Aortic smooth muscle cell (primary cell): ENCODE data around the gene SLC16A6. TPM values are rescaled to one million over a fixed set of nuclear protein-coding genes. Genes with fewer than 3 reads are reported as not detected.

Experiments used
- total RNA-seq: library from RNA; depleted of rRNA; stranded (reverse); fragments of >200 nt; gene quantifications from 2 replicates; pipeline ENCODE4 v1.2.3, GENCODE V29; 2014

SLC16A6 gene
- 0.37 and 0.92 TPM in 2 replicates for total RNA-seq

GRCh38 chr17:68290955-68291835 is at the start of gene SLC16A6, which contains the start of gene ARSG:
Gene SLC16A6, minus strand, starts transcription at chr17:68291127. Its CDS starts 12,807 bp downstream, at chr17:68278320.
Gene ARSG, plus strand, starts transcription at chr17:68291495. Its CDS starts 15,999 bp downstream, at chr17:68307494.

GRCh38 chr17:68247445-68248198 is 43.3 kb downstream of the SLC16A6 start, which contains the start of gene AMZ2:
Gene AMZ2, plus strand, starts transcription at chr17:68248043. Its CDS starts 2,145 bp downstream, at chr17:68250188.

Other genes starting within 250 kb of the SLC16A6 start
- 65.5 and 82.2 TPM in 2 replicates for gene AMZ2, start 43.1 kb downstream of the SLC16A6 start, total RNA-seq
- gene ARSG, start 368 bp upstream of the SLC16A6 start, total RNA-seq = 5.2 and 5.8 TPM in 2 replicates
- 165 and 192 TPM in 2 replicates for gene WIPI1, start 166.4 kb upstream of the SLC16A6 start, total RNA-seq
- gene PRKAR1A, start 221.3 kb upstream of the SLC16A6 start, total RNA-seq = 612 and 666 TPM in 2 replicates